NCI-H2196 treated with DMSO at 0.1 percent for 48 hours (cell line): ENCODE results near the gene COL20A1.

Source experiments
- DNase-seq: peaks from one replicate; lab custom pipeline; 2025; ENCODE audit not compliant: unreplicated experiment; lab: John Stamatoyannopoulos, UW

COL20A1 gene

DNA sequence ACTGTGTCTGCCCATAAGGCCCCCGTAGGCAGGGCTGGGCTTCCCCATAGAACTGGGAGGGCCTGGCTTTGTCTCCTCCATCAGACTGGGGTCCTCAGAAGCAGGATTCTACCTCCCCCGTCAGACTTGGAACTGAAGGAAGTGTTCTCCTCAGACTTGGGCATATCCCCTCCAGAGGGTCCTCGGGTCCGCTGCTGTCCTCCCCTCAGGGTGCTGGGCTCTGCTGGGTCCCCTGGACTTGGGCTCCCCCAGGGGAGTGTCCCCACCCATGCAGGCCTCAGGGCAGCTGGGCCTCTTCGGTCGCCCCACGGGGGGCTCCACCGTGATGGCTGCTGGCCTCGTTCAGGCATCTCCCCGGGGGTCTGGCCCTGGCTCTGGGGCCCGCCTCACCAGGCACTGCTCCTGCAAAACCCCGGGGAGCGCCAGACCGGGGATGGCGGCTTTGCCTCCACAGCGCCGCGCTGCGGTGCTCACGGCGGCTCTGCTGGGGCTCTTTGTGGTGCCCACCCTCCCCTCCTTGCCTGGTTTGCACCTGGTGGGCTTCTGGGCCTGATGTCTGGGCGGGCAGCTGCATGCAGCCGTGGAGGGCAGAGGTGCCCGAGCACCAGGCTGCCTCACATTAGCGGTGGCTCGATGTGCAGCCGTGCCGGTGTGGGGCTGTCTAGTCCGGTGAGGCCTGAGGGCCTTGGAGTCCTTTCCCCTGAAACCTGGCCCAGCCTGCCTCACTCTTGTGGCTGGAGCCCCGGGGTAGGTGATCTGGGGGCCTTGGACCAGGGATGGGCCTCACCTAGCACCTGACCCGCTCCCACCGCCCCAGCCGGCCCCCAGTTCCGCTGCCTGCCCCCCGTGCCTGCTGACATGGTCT, 13.9 kb downstream of the COL20A1 start:
- no peak for DNase-seq

DNA sequence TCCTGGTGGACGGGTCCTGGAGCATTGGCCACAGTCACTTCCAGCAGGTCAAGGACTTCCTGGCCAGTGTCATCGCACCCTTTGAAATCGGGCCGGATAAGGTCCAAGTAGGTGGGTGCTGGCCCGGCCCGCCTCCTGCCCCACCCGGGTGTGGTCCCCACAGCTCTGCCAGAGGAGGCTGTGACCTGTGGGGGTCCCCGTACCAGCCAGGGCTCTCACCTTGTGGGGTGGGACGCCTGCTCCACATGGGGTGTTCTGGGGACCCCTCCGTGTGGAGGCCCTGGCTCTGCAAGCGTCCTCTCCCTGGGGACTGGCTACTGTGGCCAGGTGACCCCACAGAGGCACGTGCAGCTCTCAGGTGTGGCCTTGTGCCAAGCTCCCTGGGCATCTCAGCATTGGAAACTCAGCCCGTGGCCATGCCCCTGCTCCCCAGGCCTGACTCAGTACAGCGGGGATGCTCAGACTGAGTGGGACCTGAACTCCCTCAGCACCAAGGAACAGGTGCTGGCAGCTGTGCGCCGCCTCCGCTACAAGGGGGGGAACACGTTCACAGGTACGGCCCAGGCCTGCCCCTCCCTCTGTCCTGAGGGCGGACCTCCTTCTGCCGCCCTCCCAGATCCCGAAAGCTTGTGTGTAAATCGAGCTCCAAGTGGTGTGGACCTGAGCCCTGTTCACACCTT, 14.7 kb downstream of the COL20A1 start:
- DNase-seq = no peak

- no peak for DNase-seq
Measured at GRCh38 chr20:63308218-63308911, 15.4 kb downstream of the COL20A1 start.

DNA sequence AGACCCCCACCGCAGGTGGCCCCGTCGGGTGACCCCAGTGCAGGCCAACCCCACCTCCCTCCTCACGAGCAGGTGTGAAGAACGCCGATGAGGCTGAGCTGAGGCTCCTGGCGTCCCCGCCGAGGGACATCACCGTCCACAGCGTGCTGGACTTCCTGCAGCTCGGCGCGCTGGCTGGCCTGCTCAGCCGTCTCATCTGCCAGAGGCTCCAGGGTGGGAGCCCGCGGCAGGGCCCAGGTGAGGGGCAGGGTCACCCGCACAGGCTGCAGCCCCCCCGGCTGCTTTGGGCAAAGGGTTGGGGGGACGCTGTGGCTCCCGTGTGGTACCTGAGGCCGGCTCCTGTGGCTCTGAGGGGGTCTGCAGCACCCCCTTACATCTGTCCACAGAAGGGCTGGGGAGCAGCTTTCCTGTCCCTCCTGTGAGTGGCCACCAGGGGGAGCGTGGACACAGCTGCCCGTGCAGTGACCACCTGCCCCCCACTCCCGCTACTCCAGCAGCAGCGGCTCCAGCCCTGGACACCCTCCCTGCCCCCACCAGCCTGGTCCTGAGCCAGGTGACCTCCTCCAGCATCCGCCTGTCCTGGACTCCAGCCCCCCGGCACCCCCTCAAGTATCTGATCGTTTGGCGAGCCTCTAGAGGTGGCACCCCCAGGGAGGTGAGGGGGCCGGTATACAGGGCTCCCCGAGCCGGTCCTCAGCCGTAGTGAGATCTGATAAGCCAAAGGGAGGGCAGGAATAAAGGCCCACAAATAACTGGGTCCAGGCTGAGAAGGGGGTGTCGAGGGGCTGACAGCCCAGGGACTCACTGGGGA, 16.5 kb downstream of the COL20A1 start:
- peak; percentile 7 for DNase-seq

DNA sequence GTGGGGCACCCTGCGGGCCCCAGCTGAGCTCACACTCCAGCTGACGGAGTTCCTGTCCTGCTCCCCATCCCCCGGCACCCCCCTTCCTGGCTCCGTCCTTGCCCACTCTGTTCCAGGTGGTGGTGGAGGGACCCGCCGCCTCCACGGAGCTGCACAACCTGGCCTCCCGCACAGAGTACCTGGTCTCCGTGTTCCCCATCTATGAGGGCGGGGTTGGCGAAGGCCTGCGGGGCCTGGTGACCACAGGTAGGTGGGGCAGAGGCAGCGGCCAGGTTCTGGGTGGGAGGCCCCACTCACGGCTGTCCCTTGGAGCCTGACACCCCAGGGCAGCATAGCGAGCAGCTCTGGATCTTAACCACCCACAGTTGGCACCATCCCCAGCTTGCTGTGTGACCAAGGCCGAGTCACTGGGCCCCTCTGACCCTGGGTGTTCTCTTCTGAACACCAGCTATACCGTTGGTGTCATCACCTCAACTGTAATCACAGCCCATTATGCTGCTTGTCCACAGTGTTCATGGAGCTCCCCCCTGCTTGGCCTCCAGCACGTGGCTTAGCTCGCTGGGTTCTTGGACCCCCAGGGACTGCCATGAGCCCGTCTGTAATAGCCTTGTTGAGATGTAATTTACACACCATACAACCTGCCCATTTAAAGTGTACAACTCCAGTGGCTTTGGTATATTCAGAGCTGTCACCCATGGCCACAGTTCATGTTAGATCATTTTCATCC, 17.4 kb downstream of the COL20A1 start:
- DNase-seq = no peak

GRCh38 chr20:63311186-63311832, 18.3 kb downstream of the COL20A1 start:
- no peak for DNase-seq

DNA sequence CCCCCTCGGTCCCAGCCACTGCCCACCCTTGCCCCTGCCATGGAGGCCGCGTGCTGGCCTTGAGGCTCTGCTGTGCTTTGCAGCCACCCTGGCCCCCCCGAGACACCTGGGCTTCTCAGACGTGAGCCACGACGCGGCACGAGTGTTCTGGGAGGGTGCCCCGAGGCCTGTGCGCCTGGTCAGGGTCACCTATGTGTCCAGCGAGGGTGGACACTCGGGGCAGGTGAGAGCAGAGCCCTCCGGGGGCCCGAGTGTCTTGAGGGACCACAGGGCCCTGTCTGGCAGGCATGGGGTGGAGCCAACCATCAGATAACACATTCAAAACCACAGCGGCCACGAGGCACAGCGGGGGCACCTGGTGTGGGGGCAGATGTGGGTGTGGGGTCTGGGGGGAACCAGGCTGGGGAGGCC, 18.9 kb downstream of the COL20A1 start:
- no peak for DNase-seq

GRCh38 chr20:63312273-63312672, 19.3 kb downstream of the COL20A1 start:
- no peak for DNase-seq

DNA sequence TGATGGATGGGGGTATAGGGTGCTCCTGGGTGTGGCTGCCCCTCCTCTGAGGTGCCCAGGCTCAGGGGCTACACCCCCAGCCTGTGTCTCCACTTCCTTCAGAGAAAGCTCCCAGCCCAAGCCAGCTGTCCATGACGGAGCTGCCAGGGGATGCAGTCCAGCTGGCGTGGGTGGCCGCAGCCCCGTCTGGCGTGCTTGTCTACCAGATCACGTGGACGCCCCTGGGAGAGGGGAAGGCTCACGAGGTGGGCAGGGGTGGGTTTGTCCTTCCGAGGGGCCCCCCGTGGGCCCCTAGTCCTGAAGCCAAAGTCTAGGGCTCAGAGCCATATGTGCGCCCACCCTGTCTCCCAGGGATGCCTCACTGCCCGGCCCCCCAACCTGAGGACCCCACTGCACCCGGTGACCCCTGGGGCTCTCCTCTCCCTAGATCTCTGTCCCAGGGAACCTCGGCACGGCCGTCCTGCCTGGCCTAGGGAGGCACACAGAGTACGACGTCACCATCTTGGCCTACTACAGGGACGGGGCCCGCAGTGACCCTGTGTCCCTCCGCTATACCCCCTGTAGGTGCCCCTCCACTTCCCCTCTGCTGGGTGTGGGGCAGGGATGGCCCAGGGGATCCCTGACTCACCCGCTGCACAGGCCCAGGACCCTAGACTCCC, 19.8 kb downstream of the COL20A1 start:
- no peak for DNase-seq

- DNase-seq = no peak
Measured at GRCh38 chr20:63313349-63314014, 20.5 kb downstream of the COL20A1 start.

DNA sequence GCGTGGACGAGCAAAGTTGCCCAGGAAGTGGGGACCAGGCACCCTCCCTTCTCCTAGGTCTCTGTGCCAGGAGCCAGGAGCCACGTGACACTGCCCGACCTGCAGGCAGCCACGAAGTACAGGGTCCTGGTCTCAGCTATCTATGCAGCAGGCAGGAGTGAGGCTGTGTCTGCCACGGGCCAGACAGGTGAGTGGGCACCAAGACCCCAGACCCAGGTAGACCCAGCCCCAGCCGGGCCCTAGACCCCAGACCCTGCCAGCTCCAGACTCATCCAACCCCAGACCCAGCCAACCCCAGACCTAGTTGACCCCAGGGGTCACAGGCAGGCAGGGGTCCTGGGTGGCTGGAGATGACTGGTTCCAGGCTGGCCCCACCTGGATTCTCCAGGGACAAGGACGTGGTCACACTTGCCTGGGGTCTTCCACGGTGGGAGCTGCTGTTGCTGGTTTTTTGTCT, 21.1 kb downstream of the COL20A1 start:
- DNase-seq = peak; percentile 3

DNA sequence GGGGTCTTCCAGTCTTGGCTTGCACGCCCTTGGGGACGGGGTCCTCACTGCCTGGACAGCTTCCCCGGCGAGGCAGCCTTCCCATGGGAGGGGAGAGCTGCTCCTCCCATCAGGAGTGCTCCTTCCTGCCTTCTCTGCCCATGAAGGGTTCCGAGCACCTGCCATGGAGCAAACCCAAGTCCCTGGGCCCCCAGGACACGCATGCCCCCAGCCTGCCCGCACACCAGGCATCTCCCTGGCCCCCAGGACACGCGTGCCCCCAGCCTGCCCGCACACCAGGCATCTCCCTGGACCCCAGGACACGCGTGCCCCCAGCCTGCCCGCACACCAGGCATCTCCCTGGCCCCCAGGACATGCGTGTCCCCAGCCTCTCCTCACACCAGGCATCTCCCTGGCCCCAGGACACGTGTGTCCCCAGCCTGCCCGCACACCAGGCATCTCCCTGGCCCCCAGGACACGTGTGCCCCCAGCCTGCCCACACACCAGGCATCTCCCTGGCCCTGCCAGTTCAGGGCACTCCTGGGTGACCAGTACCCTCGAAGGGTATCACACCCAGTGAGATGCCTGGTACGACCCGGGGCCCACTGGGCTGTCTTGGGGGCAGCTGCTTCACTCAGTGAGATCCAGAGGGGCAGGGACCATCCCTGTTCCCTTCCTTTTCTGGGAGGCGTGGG, 21.7 kb downstream of the COL20A1 start:
- no peak for DNase-seq

DNA sequence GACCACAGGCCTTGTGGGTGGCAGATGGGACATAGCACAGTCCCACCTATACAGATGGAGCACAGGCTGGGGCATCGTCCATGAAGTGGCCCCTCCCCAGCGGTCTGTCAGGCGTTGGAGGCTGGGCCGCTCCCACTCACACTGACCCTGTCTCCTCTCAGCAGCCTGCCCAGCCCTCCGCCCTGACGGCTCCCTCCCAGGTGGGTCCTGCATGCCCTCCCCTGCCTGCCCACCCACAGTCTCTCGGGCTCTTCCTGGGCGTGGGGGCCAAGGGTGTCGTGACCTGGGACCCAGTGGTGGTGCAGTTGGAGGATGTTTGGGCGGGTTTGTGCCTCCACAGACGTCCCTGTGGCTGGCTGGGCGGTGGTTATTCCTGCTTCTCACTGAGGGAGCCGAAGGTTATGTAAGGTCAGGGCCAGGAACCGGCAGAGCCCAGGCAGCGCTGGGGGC, 22.3 kb downstream of the COL20A1 start:
- DNase-seq = no peak

DNA sequence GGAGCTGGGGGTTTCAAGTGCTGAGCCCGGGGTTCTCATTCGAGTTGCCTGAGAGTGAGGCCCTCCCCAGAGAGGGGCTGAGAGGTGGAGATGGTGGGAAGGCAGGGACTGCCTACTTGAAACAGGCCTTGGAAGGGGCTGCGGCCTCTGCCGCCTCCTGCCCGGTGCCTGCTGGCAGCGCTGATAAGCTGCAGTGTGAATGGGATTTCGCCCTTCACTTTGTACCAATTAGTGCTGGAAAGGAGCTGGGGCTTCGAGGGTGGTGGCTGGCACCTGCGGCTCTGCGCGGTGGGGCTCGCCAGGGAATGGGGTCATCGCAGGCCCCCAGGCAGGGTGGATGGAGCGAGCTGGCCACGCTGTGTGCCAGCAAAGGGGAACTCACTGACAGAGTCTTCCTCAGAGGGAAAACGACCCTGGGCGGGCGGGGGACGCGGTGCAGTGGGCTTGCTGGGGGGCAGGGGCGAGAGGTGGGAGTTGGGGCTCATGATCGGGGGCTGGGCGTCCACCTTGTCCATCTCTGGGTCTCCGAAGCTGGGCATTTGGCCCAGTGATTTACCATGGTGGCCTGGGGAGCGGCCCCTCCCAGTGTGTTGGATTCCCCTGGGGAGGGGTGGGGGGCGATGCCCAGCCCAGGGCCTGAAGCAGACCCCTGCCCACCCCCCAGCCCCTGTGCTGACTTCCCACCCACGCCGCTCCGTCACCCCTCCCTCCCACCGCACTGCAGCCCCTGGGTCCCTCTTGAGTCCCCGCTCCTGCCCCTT, 22.9 kb downstream of the COL20A1 start:
- DNase-seq = no peak

DNA sequence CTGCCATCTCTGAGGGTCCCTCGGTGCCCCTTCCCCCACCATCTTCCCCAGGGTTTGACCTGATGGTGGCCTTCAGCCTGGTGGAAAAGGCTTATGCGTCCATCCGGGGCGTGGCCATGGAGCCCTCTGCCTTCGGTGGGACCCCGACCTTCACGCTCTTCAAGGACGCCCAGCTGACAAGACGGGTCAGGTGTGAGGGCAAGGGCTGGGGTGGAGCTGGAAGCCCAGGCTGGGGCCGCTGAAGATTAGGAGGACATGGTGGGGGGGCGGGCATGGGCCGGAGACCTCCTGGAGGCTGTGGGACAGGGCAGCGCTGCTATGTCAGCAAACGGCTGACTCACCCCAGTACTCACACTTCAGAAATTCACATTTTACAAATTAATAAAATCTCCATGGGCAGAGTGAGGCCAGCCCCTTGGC, 23.5 kb downstream of the COL20A1 start:
- DNase-seq = no peak

DNA sequence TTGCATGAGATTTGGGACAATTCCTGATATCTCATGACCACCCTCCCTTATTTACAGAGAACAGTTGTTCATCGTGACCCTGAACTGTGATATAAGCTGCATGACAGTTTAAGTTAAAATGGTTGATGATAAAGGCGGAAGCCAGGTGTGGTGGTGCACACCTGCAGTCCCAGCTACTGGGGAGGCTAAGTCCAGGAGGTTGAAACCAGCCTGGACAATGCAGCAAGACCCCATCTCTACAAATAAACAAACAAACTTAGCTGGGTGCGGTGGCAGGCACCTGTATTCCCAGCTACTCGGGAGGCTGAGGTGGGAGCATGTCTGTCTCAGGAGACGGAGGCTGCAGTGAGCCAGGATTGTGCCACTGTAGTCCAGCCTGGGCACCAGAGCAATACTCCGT, 24.1 kb downstream of the COL20A1 start:
- DNase-seq = no peak

- DNase-seq = no peak
Measured at GRCh38 chr20:63317601-63318291, 24.8 kb downstream of the COL20A1 start.
